ENCODE data around the gene GNG12.
A peak's percentile ranks its signal among the peaks of the same experiment; 100 is the strongest.

GNG12 gene

DNA sequence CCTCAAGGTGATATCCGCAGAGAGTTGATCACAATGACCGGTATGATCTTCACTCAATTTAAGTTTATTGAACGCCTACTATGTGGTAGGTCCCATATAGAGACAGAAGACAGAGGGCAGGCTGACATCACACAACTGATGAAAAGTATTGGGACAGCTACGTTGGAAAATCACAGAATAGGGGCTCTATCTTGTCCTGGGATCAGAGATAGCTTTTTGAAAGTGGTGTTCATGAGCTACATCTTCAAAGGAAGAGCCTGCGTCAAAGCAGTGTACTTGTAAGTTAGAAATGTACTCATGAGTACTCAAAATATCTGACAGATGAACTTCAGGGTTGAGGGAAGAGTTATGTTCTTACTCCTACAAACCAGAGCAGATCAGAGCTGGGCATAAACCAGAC is 93.9 kb downstream of the GNG12 start:
- H3K27me3 ChIP-seq (ENCODE audit: control insufficient read depth in 2 of 2, insufficient read depth in 2 of 2, low read length in 2 of 2), result no peaks in the 10 kb centered on the region
- H3K9ac ChIP-seq (ENCODE audit: low read depth in 1 of 2, low read length in 2 of 2), result no peak overlapping the region

GRCh38 chr1:67738401-67738800 is 94.9 kb downstream of the GNG12 start:
- Histone ChIP-seq H3K36me3 (ENCODE audit: control insufficient read depth in 2 of 2, insufficient read depth in 2 of 2, low read length in 2 of 2) (no peaks in the 10 kb centered on the region), H3K27ac (ENCODE audit: low read depth in 2 of 2, low read length in 2 of 2) (no peak overlapping the region), H3K9ac (ENCODE audit: low read depth in 1 of 2, low read length in 2 of 2) (no peak overlapping the region), H3K4me1 (ENCODE audit: control insufficient read depth in 2 of 2, insufficient read depth in 2 of 2, low read length in 2 of 2) (peaks cover 17 to 50% of the 10 kb centered on the region in 2 donors), H3K4me3 (ENCODE audit: low read length in 2 of 2) (no peak overlapping the region), H3K9me3 (ENCODE audit: control insufficient read depth in 2 of 2, low read length in 2 of 2) (no peaks in the 10 kb centered on the region), H3K27me3 (ENCODE audit: control insufficient read depth in 2 of 2, insufficient read depth in 2 of 2, low read length in 2 of 2) (no peaks in the 10 kb centered on the region)

More for the DNA sequence above, 93.9 kb downstream of the GNG12 start:
- no peaks in the 10 kb centered on the region for H3K36me3 ChIP-seq (ENCODE audit: control insufficient read depth in 2 of 2, insufficient read depth in 2 of 2, low read length in 2 of 2)
- H3K4me3 ChIP-seq (ENCODE audit: low read length in 2 of 2), result no peak overlapping the region
- H3K4me1 ChIP-seq (ENCODE audit: control insufficient read depth in 2 of 2, insufficient read depth in 2 of 2, low read length in 2 of 2), result peaks cover 10 to 44% of the 10 kb centered on the region in 2 donors
- no peak overlapping the region for H3K27ac ChIP-seq (ENCODE audit: low read depth in 2 of 2, low read length in 2 of 2)
- no peaks in the 10 kb centered on the region for H3K9me3 ChIP-seq (ENCODE audit: control insufficient read depth in 2 of 2, low read length in 2 of 2)

GRCh38 chr1:67737875-67738274 is 95.4 kb downstream of the GNG12 start:
- Histone ChIP-seq H3K4me1 (ENCODE audit: control insufficient read depth in 2 of 2, insufficient read depth in 2 of 2, low read length in 2 of 2) (peaks cover 17 to 52% of the 10 kb centered on the region in 2 donors), H3K27ac (ENCODE audit: low read depth in 2 of 2, low read length in 2 of 2) (peak overlapping the region; percentile 16 to 32), H3K4me3 (ENCODE audit: low read length in 2 of 2) (no peak overlapping the region), H3K27me3 (ENCODE audit: control insufficient read depth in 2 of 2, insufficient read depth in 2 of 2, low read length in 2 of 2) (no peaks in the 10 kb centered on the region), H3K9me3 (ENCODE audit: control insufficient read depth in 2 of 2, low read length in 2 of 2) (no peaks in the 10 kb centered on the region), H3K9ac (ENCODE audit: low read depth in 1 of 2, low read length in 2 of 2) (no peak overlapping the region), H3K36me3 (ENCODE audit: control insufficient read depth in 2 of 2, insufficient read depth in 2 of 2, low read length in 2 of 2) (no peaks in the 10 kb centered on the region)

- H3K9me3 ChIP-seq (ENCODE audit: control insufficient read depth in 2 of 2, low read length in 2 of 2), result no peaks in the 10 kb centered on the region
- no peaks in the 10 kb centered on the region for H3K36me3 ChIP-seq (ENCODE audit: control insufficient read depth in 2 of 2, insufficient read depth in 2 of 2, low read length in 2 of 2)
- H3K4me3 ChIP-seq (ENCODE audit: low read length in 2 of 2), result peak overlapping the region; percentile 49 to 69
- H3K4me1 ChIP-seq (ENCODE audit: control insufficient read depth in 2 of 2, insufficient read depth in 2 of 2, low read length in 2 of 2), result peaks cover 17 to 56% of the 10 kb centered on the region in 2 donors
- H3K27me3 ChIP-seq (ENCODE audit: control insufficient read depth in 2 of 2, insufficient read depth in 2 of 2, low read length in 2 of 2), result no peaks in the 10 kb centered on the region
- peak overlapping the region; percentile 86 to 87 for H3K27ac ChIP-seq (ENCODE audit: low read depth in 2 of 2, low read length in 2 of 2)
- peak overlapping the region; percentile 60 to 63 for H3K9ac ChIP-seq (ENCODE audit: low read depth in 1 of 2, low read length in 2 of 2)
Observed at GRCh38 chr1:67736750-67737149, 96.5 kb downstream of the GNG12 start.

DNA sequence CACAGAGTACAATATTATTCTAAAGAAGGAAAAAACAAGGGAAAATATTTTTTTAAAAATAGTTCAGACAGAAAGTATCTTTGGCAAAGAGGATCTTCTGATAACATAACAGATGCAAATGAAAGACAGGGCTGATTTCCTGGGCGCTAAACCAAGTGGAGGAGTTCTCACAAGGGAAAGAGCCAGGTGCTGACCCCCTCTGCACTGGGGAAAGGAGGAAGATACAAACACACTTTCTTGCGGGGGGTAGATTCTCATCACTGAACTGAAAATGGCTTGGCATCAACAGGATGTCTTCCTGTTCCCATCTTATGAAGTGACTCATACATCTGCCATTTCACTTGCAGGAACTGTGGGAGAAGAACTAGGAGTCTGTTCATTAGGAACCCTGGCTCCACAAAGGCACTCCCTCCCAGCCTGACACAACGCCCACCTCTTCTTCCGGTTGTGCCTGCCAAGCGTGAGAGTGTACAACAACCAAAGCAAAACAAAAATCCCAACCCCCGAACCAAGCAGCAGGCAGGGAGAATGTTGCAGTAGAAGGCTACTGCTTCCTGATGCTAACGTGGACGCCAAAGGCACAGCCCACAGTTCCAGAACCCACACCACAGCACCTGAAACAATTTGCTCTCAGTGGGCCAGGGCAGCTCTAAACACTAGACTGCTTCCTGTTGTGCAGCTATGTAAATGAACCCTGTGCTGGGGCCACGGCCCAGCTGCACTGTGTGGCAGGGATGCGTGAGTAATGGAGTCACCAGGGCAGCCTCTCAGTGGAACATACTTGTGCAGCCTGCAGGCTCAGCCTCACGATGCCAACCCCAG is 97.2 kb downstream of the GNG12 start:
- H3K36me3 ChIP-seq (ENCODE audit: control insufficient read depth in 2 of 2, insufficient read depth in 2 of 2, low read length in 2 of 2), result no peaks in the 10 kb centered on the region
- H3K4me3 ChIP-seq (ENCODE audit: low read length in 2 of 2), result peak overlapping the region; percentile 49 to 69
- no peaks in the 10 kb centered on the region for H3K9me3 ChIP-seq (ENCODE audit: control insufficient read depth in 2 of 2, low read length in 2 of 2)
- no peaks in the 10 kb centered on the region for H3K27me3 ChIP-seq (ENCODE audit: control insufficient read depth in 2 of 2, insufficient read depth in 2 of 2, low read length in 2 of 2)
- H3K9ac ChIP-seq (ENCODE audit: low read depth in 1 of 2, low read length in 2 of 2), result peak overlapping the region; percentile 60 to 63
- peak overlapping the region; percentile 86 to 87 for H3K27ac ChIP-seq (ENCODE audit: low read depth in 2 of 2, low read length in 2 of 2)
- H3K4me1 ChIP-seq (ENCODE audit: control insufficient read depth in 2 of 2, insufficient read depth in 2 of 2, low read length in 2 of 2), result peaks cover 17 to 48% of the 10 kb centered on the region in 2 donors

DNA sequence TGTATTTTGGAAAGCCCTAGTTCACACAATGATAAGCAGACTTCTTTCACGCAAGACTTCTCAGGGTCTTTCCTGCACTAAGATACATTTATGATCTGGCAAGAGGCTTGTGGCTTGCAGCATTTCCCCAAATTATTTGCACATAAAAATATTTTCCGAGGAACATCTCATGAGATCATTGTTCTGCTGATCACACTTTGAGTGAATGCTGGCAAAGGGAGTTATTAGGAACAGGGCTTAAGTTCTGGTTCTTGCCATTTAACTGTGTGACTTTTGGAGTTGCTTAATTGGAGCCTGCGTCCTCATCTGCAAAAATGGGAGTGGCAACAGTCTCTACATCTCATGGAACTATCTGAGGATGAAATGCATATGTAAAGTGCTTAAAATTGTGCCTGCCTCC is 98.1 kb downstream of the GNG12 start:
- H3K9me3 ChIP-seq (ENCODE audit: control insufficient read depth in 2 of 2, low read length in 2 of 2), result no peaks in the 10 kb centered on the region
- no peaks in the 10 kb centered on the region for H3K27me3 ChIP-seq (ENCODE audit: control insufficient read depth in 2 of 2, insufficient read depth in 2 of 2, low read length in 2 of 2)
- peaks cover 17 to 42% of the 10 kb centered on the region in 2 donors for H3K4me1 ChIP-seq (ENCODE audit: control insufficient read depth in 2 of 2, insufficient read depth in 2 of 2, low read length in 2 of 2)
- H3K4me3 ChIP-seq (ENCODE audit: low read length in 2 of 2), result no peak overlapping the region
- H3K36me3 ChIP-seq (ENCODE audit: control insufficient read depth in 2 of 2, insufficient read depth in 2 of 2, low read length in 2 of 2), result no peaks in the 10 kb centered on the region
- H3K27ac ChIP-seq (ENCODE audit: low read depth in 2 of 2, low read length in 2 of 2), result peak overlapping the region; percentile 17 to 86
- no peak overlapping the region for H3K9ac ChIP-seq (ENCODE audit: low read depth in 1 of 2, low read length in 2 of 2)

DNA sequence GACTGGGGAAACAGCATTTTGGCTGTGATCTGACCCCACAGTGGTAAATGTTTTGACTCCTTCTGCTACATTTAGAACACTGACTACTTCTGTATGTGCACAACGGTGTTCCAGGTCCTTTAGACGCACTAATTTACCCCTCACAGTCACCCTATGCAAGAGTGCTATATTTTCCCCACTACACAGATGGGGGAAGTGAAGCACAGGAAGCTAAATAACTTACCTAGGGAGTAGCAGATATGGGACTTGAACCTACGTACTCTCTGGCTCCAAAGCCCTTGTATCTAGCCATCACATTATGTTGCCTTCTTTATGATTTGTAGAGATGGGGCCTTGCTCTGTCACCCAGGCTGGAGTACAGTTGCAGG is 99.0 kb downstream of the GNG12 start:
- Histone ChIP-seq H3K9me3 (ENCODE audit: control insufficient read depth in 2 of 2, low read length in 2 of 2) (no peaks in the 10 kb centered on the region), H3K36me3 (ENCODE audit: control insufficient read depth in 2 of 2, insufficient read depth in 2 of 2, low read length in 2 of 2) (no peaks in the 10 kb centered on the region), H3K9ac (ENCODE audit: low read depth in 1 of 2, low read length in 2 of 2) (no peak overlapping the region), H3K27ac (ENCODE audit: low read depth in 2 of 2, low read length in 2 of 2) (peak overlapping the region in 1 of 2 donors; percentile 10), H3K27me3 (ENCODE audit: control insufficient read depth in 2 of 2, insufficient read depth in 2 of 2, low read length in 2 of 2) (no peaks in the 10 kb centered on the region), H3K4me1 (ENCODE audit: control insufficient read depth in 2 of 2, insufficient read depth in 2 of 2, low read length in 2 of 2) (peaks cover 17 to 42% of the 10 kb centered on the region in 2 donors), H3K4me3 (ENCODE audit: low read length in 2 of 2) (no peak overlapping the region)

- no peaks in the 10 kb centered on the region for H3K27me3 ChIP-seq (ENCODE audit: control insufficient read depth in 2 of 2, insufficient read depth in 2 of 2, low read length in 2 of 2)
- H3K9ac ChIP-seq (ENCODE audit: low read depth in 1 of 2, low read length in 2 of 2), result no peak overlapping the region
- H3K4me3 ChIP-seq (ENCODE audit: low read length in 2 of 2), result no peak overlapping the region
- H3K9me3 ChIP-seq (ENCODE audit: control insufficient read depth in 2 of 2, low read length in 2 of 2), result no peaks in the 10 kb centered on the region
- H3K27ac ChIP-seq (ENCODE audit: low read depth in 2 of 2, low read length in 2 of 2), result peak overlapping the region in 1 of 2 donors; percentile 10
- H3K4me1 ChIP-seq (ENCODE audit: control insufficient read depth in 2 of 2, insufficient read depth in 2 of 2, low read length in 2 of 2), result peaks cover 17 to 42% of the 10 kb centered on the region in 2 donors
- H3K36me3 ChIP-seq (ENCODE audit: control insufficient read depth in 2 of 2, insufficient read depth in 2 of 2, low read length in 2 of 2), result no peaks in the 10 kb centered on the region
Observed at GRCh38 chr1:67733681-67734322, 99.5 kb downstream of the GNG12 start.

- Histone ChIP-seq H3K9me3 (ENCODE audit: control insufficient read depth in 2 of 2, low read length in 2 of 2) (no peaks in the 10 kb centered on the region), H3K4me1 (ENCODE audit: control insufficient read depth in 2 of 2, insufficient read depth in 2 of 2, low read length in 2 of 2) (peaks cover 17 to 33% of the 10 kb centered on the region in 2 donors), H3K27me3 (ENCODE audit: control insufficient read depth in 2 of 2, insufficient read depth in 2 of 2, low read length in 2 of 2) (no peaks in the 10 kb centered on the region), H3K36me3 (ENCODE audit: control insufficient read depth in 2 of 2, insufficient read depth in 2 of 2, low read length in 2 of 2) (no peaks in the 10 kb centered on the region), H3K4me3 (ENCODE audit: low read length in 2 of 2) (no peak overlapping the region), H3K9ac (ENCODE audit: low read depth in 1 of 2, low read length in 2 of 2) (no peak overlapping the region), H3K27ac (ENCODE audit: low read depth in 2 of 2, low read length in 2 of 2) (no peak overlapping the region)
Observed at GRCh38 chr1:67732750-67733151, 100.5 kb downstream of the GNG12 start.

- Histone ChIP-seq H3K9me3 (ENCODE audit: control insufficient read depth in 2 of 2, low read length in 2 of 2) (no peaks in the 10 kb centered on the region), H3K27me3 (ENCODE audit: control insufficient read depth in 2 of 2, insufficient read depth in 2 of 2, low read length in 2 of 2) (no peaks in the 10 kb centered on the region), H3K4me1 (ENCODE audit: control insufficient read depth in 2 of 2, insufficient read depth in 2 of 2, low read length in 2 of 2) (peaks cover 10 to 19% of the 10 kb centered on the region in 2 donors), H3K4me3 (ENCODE audit: low read length in 2 of 2) (no peak overlapping the region), H3K27ac (ENCODE audit: low read depth in 2 of 2, low read length in 2 of 2) (no peak overlapping the region), H3K36me3 (ENCODE audit: control insufficient read depth in 2 of 2, insufficient read depth in 2 of 2, low read length in 2 of 2) (no peaks in the 10 kb centered on the region), H3K9ac (ENCODE audit: low read depth in 1 of 2, low read length in 2 of 2) (no peak overlapping the region)
Observed at GRCh38 chr1:67731322-67731721, 101.9 kb downstream of the GNG12 start.

Measured in mucosa of rectum (tissue), 2 donors.